GM19035 (cell line): ENCODE results near the gene RAD54L.
"Not testable (repeated sequence)": the region's sequence is repeated elsewhere in the genome, so short reads cannot be mapped to it uniquely, and the experiment has no call there.

ENCODE experiments used
- ATAC-seq: cut with Tn5 transposase; IDR thresholded peaks from one replicate; pipeline ENCODE4 v1.9.1; 2021; ENCODE audit not compliant: unreplicated experiment

RAD54L gene

GRCh38 chr1:46238865-46239264 lies 8.7 kb upstream of the RAD54L start:
- not testable (repeated sequence) for ATAC-seq

DNA sequence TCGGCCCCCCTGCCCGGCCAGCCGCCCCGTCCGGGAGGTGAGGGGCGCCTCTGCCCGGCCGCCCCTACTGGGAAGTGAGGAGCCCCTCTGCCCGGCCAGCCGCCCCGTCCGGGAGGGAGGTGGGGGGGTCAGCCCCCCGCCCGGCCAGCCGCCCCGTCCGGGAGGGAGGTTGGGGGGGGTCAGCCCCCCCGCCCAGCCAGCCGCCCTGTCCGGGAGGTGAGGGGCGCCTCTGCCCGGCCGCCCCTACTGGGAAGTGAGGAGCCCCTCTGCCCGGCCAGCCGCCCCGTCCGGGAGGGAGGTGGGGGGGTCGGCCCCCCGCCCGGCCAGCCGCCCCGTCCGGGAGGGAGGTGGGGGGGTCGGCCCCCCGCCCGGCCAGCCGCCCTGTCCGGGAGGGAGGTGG lies 5.8 kb upstream of the RAD54L start:
- not testable (repeated sequence) for ATAC-seq

DNA sequence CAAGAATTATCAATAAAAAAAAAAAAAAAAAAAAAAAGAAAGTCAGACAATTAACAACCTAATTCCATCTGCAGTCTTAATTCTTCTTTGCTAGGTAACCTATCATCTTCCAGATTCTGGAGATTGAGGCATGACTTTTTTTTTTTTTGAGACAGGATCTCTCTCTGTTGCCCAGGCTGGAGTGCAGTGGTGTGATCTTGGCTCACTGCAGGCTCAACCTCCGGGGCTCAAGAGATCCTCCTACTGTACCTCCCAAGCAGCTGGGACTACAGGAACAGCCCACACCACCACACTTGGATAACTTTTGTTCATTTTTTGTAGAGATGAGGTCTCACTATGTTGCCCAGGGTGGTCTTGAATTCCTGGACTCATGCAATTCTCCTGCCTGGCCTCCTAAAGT lies 4.6 kb upstream of the RAD54L start:
- no peak for ATAC-seq

DNA sequence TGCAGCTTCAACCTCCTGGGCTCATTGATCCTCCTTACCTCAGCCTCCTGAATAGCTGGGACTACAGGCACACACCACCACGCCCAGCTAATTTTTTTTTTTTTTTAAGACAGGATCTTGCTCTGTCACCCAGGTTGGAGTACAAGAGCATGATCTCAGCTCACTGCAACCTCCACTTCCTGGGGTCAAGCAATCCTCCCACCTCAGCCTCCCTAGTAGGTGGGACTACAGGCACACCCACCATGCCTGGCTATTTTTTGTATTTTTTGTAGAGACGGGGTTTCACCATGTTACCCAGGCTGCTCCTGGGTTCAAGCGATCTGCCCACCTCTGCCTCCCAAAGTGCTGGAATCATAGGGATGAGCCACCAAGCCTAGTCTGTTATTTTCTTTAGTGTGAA lies 3.7 kb upstream of the RAD54L start:
- not testable (repeated sequence) for ATAC-seq

GRCh38 chr1:46244656-46245371 lies 2.7 kb upstream of the RAD54L start:
- ATAC-seq, result no peak

GRCh38 chr1:46246136-46246535 lies 1.4 kb upstream of the RAD54L start:
- ATAC-seq, result not testable (repeated sequence)

GRCh38 chr1:46246548-46247435 lies 771 bp upstream of the RAD54L start:
- peak; percentile 61 for ATAC-seq

DNA sequence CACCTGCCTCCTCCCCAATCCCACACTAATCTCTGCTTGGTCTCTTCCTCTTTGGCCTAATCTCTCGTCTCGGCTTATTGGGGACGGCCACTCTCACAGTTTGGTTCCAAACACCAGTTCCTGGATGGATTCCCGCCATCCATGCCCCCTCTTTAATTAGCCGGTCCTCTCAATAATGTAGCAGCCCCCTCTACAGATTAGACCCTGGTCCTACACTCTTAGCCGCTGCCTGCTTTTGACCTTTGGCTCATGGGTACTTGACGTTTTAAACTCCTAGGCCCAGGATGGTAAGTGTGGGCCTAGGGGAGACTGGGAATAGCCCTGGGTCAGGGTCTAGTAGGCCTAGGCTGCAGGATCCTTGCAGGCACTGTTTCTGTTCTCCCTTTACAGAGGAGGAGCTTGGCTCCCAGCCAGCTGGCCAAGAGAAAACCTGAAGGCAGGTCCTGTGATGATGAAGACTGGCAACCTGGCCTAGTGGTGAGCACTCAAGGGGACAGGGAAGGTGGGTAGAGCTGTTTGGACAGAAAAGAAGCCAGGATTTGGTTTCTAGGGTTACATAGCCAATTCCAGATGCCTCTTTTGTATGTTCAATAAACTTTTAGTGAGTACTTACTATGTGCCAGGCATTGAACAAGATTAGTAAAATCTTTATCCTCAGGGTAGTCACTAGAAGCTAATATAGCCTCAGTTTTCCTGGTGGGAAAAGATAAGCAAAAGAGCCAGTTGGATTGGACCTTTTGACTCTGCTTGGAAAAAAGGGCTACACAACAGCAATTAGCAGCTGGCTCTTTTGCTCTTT lies 758 bp downstream of the RAD54L start:
- ATAC-seq, result no peak

- no peak for ATAC-seq
Observed at GRCh38 chr1:46254668-46255067, 7.1 kb downstream of the RAD54L start.

GRCh38 chr1:46256523-46256922 lies 9.0 kb downstream of the RAD54L start:
- ATAC-seq, result no peak

- no peak for ATAC-seq
Observed at GRCh38 chr1:46262508-46262907, 14.9 kb downstream of the RAD54L start.

DNA sequence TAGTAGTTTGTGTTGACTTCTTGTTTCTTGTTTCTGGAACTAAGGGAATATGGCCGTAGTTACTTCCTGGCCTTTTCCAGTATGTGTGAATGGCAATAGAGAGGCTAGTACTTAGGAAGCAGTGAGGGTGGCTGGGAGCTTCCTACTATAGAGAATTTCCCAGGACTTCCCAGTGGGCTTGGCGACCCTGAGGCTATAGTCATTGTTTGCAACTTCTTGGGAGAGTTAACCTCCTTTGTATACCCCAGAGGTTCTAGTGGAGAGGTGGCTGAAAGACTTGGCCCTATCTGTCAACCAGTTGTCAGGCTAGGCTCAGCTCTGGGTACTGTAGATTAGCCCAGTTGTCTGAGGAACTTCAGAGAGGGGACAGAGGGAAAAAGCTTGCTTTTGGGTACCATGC lies 15.6 kb downstream of the RAD54L start:
- no peak for ATAC-seq

DNA sequence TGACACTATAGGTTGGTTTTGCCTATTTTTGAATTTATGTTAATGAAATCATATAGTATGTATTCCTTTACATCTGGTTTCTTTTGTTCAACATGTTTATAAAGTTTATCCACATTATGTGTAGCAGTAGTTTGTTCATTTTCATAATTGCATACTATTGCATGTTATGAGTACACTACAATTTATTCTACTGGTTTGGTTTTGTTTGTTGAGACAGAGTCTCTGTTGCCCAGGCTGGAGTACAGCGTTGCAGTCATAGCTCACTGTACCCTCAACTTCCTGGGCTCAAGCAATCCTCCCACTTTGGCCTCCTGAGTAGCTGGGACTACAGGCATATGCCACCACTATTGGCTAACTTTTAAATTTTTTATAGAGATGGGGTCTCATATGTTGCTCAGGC lies 21.0 kb downstream of the RAD54L start:
- no peak for ATAC-seq

GRCh38 chr1:46274225-46275029 lies 26.9 kb downstream of the RAD54L start:
- ATAC-seq, result no peak

- no peak for ATAC-seq
Observed at GRCh38 chr1:46275030-46275337, 27.4 kb downstream of the RAD54L start.

GRCh38 chr1:46277658-46278373 lies 30.3 kb downstream of the RAD54L start:
- no peak for ATAC-seq

- no peak for ATAC-seq
Observed at GRCh38 chr1:46278807-46279206, 31.2 kb downstream of the RAD54L start.

DNA sequence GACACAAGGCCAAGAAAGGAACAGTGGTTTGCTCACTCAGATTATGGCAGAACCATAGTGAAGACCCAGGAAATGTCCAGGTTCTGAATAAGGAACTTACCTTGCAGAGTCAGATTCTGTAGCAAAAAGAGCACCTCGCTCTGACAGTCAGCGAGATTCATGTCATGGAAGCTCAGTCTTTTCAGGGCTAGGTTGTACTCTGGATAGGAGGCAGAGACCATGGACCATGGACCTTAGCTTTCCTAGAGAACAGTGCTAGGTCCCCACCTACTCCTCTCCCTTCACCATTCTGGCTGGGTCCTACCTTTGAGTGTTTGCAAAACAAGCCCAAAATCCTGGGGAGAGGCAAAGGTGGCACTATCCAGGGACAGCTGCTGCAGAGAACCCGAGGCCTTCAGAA lies 32.5 kb downstream of the RAD54L start:
- ATAC-seq, result no peak

DNA sequence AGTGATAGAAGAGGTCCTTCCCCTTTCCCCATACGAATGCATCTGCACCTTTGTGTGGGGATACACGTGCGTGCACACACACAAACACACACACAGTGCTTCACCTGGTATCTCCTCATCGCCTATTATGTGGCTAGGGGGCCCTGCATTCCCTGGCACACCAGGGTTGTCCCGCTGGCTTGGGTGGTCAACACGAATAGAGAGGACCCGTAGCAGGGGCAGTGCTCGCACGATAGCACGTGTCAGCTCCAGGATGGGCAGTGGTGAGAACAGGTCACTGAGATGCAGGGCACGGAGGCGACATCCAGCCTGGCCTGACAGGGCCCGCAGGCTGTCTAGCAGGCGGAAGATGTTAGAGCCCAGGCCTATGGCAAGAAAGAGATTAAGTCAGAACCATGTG lies 33.5 kb downstream of the RAD54L start:
- no peak for ATAC-seq

DNA sequence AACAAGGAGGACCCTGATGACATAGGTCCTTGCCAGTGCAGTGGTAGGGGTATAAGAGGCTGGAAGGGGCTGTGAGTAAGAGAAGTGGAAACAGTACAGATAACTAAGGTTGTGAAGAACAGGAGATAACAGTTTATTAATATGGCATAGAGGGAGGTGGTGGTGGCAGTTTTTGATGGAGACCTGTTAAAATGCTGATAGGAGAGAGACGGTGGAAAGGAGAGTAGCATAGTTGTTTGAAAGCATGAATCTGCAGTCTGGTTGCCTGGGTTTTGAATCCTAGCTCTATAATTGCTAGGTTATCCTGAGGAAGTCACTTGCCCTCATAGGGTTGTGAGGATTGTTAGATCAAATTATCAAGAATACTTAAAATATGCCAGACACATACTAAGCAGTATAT lies 36.5 kb downstream of the RAD54L start:
- ATAC-seq, result no peak
